NCI-H2196 treated with DMSO at 0.1 percent for 48 hours (cell line): ENCODE results near the gene ZNF202.
A peak's percentile ranks its signal among the peaks of the same experiment; 100 is the strongest.
"Not testable (repeated sequence)": the region's sequence is repeated elsewhere in the genome, so short reads cannot be mapped to it uniquely, and the experiment has no call there.

ENCODE experiments used
- DNase-seq: peaks from one replicate; lab custom pipeline; 2025; ENCODE audit not compliant: unreplicated experiment; lab: John Stamatoyannopoulos, UW

Gene ZNF202

DNA sequence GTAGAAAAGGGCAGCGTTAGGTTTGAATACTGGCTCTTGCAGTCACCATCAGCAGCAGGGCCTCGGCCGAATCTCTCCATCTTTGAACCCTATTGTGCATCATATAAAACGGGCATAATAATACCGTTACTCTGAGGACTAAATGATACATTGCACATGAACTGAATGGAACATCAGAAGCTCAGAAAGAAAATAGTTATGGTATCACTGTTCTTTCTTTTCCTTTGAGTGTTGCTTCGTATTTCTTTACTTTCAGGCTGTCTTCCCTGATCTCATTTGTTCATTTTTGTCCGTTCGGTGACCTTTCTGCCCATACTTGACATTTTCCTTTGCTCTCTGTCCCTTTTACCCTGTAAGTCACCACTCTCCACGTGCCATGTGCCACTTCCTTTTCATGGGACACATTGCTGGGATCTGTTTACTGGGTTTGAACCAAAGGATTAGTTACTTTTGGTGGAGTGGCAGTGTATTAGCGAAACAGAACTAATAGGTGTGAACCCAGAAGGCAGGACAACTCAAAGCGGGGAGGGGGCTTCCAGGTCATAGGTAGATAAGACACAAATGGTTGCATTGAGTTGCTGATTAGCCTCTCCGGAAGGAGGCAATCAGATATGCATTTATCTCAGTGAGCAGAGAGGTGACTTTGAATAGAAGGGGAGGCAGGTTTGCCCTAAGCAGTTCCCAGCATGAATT, 717 bp upstream of the ZNF202 start:
- DNase-seq, result no peak

DNA sequence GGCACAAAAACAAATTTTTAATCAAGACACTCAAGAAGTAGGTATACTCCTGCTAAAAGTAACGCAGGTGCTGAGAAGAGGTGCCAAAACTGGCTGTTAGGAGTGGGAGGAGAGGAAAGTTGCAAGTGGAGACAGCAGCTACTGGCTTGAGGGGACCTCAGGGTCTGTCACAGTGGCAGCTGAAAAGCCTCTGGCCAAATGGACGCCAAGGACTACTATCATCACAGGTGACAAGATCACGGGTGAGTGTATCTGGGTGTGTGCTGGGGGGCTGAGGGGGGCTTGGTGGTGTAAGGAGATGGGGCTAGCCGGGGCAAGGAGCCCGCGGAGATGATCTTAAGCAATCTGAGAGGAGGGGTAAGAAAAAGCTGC, 687 bp downstream of the ZNF202 start:
- DNase-seq, result no peak

DNA sequence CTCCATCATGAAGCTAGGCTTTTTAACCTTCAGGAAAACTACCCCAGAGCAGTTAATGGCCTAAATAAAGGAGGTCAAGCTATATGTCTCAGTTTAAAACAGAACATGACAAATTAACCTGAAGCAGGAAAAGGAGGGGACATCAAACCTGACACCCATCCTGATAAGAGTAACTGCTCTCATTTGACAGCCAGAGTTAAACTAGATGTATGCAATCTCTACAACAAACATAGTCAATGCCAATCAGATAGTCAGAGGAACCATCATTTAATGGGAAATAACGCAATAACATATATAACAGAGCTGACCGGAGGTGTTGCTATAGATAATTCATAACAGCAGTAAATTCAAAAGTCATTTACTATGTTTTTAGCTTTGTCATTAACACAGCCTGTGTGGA, 3.1 kb downstream of the ZNF202 start:
- DNase-seq, result no peak

DNA sequence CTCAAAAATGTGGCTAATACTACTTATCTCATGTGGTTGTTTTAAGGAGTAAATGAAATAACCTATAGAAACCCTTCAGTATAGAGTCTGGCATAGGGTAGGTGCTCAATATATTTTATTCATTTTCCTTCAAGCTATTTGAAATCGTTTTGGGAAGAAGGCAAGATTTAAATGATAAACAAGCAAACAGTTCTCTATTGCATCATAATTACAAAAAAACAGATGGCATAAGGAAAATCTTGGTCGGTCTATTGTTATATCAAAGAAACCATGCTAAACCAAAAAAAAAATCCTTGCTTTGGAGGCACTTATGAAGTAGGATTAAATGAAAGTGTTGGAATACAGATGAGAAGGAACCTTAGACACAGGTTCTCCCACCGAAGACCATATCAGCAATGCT, 4.7 kb downstream of the ZNF202 start:
- no peak for DNase-seq

DNA sequence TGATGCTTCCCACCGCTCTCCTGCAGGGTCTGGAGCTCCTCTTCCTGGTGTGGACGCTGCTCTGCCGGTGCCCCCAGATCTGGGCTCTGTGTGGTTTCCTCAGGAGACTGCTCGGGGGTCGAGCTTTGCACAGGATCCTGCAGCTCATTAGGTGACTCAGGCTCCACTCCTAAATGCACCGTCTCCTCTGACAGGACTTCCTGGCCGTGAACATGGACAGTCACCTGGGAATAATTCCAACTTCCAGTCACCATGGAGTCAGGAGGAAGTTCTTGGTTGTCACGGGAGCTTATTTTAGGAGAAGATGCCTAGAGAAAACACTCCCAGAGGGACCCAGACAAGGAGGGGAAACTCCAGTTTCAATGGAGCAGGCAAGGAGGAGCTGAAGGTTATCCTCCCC, 11.9 kb downstream of the ZNF202 start:
- DNase-seq, result no peak

- DNase-seq, result no peak
These were observed 15.3 kb downstream of the ZNF202 start for GRCh38 chr11:123725995-123726655.

DNA sequence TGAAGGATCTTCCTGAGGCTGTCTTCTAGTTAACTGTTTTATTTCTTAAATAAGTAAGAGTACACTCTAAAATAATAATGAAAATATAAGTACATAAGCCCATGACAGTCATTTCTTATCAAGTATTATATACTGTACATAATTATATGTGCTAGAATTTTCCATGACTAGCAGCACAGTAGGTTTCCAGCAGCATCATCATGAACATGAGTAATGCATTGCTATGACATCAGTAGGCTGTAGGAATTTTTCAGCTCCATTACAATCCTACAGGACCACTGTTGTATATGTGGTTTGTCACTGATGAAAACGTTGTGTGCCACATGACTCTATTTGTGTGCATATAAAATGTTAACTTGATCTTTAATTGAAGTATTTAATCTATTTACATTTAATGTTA, 22.0 kb downstream of the ZNF202 start:
- DNase-seq, result no peak

- no peak for DNase-seq
These were observed 23.0 kb downstream of the ZNF202 start for GRCh38 chr11:123718469-123718868.

DNA sequence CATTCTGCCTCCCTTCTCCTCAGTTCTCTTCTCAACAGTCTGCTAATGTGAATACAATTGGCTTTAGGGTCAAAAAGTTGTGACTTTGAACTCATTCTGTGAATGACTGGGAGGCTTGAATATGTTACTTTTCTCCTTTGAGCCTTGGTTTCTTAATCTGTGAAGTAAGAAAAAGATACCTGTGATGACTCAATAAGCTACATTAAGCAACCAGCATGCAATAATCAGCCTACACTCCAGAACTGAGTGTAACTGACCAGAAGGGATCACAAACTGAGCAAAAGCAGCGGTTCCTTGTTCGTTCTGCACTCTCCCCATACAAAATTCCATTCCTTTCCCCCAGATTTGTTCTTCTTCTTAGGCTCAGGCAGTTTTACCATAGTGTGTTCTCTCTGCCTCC, 23.4 kb downstream of the ZNF202 start:
- DNase-seq, result no peak

- DNase-seq, result not testable (repeated sequence)
These were observed 28.8 kb downstream of the ZNF202 start for GRCh38 chr11:123712627-123713026.

DNA sequence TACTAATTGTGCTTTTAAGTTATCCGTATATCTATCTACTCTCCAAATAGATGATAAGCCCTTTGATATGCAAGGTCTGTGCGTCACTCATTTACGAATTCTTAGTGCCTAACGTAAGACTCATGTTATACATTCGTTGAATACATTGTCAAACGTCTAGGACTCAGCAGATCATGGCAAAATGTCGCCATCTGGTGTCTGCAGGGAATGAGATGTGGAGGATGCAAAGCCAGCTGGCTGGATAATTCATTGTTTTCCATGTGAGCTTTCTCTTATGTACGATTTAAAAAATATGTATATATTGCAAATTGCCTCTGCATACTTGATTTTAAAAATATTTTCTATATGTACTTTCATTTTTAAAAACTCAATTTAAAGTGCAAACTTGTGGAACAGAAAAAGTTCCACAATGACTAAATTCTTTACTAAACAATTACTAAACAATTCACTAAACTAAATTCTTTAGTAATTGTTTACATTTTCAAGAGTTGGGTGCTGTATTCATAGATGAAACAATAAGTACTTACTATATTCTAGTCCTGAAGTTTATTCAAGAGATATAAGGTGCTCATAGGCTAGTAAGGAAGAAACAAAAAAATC, 33.8 kb downstream of the ZNF202 start:
- peak; percentile 26 for DNase-seq

GRCh38 chr11:123707206-123707605, 34.3 kb downstream of the ZNF202 start:
- no peak for DNase-seq

- DNase-seq, result no peak
These were observed 37.1 kb downstream of the ZNF202 start for GRCh38 chr11:123704341-123704740.

- no peak for DNase-seq
These were observed 38.8 kb downstream of the ZNF202 start for GRCh38 chr11:123702696-123703095.

- no peak for DNase-seq
These were observed 39.3 kb downstream of the ZNF202 start for GRCh38 chr11:123702139-123702538.

DNA sequence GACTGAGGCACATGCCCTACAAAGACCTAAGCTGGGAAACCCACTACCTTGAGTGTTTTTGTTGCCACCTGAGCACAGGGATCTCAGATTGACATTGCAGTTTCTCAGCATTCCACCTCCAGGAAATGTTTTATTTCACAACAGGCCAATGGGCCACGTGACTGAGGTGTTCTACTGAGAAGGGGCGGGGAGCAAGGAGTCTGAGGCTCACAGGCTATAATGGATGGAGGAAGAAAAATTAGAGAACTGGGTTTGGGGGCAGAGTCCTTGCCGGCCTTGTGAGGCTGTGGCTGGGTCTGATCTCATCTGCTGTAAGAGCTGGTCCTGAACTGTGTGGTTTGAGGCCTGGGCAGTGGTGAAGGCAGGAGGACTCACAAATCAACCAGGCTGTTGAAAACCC, 40.7 kb downstream of the ZNF202 start:
- no peak for DNase-seq

DNA sequence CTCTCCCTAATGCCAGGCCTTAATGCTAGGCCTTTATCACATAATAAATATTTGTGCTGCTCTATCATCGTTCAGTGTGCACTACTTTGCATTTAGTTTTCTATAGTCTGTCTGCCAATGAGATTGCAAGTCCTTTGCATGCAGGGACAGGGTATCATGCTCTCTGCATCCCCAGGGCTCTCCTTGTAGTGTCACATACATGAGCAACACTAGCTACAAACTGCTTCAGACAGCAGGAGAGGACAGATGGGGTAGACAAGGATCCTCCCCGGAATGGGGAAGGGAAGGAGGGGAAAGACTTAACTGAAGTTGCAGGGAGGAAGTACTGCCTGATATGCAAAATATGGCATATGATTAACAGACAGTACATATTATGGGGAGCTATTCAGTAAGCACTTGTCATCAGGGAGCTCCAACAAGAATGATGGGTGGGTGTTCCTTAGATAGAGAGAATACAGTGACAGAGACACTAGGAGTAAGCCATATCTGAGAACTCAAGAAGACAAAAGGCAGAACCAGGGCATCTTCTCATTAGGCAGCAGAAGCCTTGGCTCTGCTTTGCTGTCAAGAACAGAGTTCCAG, 42.8 kb downstream of the ZNF202 start:
- DNase-seq, result no peak

DNA sequence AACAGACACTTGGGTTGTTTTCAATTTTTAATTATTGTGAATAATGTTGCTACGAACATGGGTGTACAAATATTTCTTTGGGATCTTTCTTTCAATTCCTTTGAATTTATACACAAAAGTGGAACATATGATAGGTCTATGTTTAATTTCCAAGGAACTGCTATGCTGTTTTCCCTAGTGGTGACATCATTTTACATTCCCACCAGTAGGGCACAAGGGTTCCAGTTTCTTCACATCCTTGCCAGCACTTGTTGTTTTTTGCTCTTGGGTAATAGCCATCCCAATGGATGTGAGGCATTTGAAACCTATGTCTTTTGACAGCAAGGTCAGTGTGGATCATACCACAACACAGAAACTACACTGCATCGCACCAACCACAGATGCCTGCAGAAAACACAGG, 45.3 kb downstream of the ZNF202 start:
- no peak for DNase-seq

- DNase-seq, result no peak
These were observed 46.2 kb downstream of the ZNF202 start for GRCh38 chr11:123695231-123695630.

DNA sequence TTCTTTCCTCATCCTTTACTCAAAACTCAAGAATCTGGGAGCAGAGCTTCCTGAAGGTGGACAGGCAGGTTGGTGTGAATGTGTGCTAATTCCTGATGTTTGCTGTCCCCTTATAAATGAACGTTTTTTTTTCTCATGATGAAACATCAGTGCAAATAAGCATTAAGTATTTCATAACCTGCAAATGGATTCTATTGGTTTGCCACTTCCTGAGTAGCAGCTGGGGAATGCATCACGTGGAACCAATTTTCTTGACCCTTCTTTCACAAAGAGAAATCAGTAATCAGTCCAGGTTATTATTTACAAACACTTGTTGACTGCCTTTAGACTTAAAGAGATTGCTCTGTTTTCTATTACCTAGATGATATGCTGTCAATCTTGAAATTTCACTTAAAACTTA, 46.9 kb downstream of the ZNF202 start:
- no peak for DNase-seq

- DNase-seq, result no peak
These were observed 48.5 kb downstream of the ZNF202 start for GRCh38 chr11:123692961-123693360.

DNA sequence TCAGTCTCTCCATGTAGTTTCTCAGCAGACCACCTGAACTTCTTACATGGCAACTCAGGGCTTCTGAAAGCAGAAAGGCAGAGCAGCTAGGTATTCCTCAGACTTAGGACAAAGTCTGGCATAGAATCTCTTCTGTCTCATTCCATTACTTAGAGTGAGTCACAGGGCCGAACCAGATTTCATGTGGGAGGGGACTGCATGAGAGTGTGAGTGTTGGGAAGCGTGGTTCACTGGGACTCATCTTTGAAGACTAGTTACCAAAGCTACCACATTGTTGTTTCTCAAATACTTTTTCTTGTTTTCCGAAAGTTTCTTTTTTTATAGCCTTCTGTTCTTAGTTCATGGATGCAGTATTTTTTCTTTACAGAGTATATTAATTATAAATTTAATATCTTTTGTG, 51.0 kb downstream of the ZNF202 start:
- no peak for DNase-seq
